ENCODE results near the gene SECISBP2.
A peak's percentile ranks its signal among the peaks of the same experiment; 100 is the strongest.

The SECISBP2 gene

GRCh38 chr9:89317282-89317681, 1.0 kb upstream of the SECISBP2 start:
- H3K14ac ChIP-seq (ENCODE audit: low read length) = no peak overlapping the region
- H3K36me3 ChIP-seq (replicated peaks in 1 of 2; ENCODE audit: control insufficient read depth in 2 of 2, insufficient read depth in 2 of 2, low read length in 2 of 2) = peaks cover 12 to 85% of the 10 kb centered on the region in 2 donors
- no peak overlapping the region for H3K4me2 ChIP-seq (ENCODE audit: insufficient read depth, low read length, poor library complexity, severe bottlenecking)
- H3K4me3 ChIP-seq (ENCODE audit: low read length in 2 of 2) = peak overlapping the region in 1 of 2 donors; percentile 16
- peaks cover 5 to 20% of the 10 kb centered on the region in 2 donors for H3K4me1 ChIP-seq (ENCODE audit: control insufficient read depth in 2 of 2, insufficient read depth in 1 of 2, low read depth in 1 of 2, low read length in 2 of 2)
- no peak overlapping the region for H2BK12ac ChIP-seq (ENCODE audit: low read length)
- H3K23ac ChIP-seq (ENCODE audit: low read depth, low read length, poor library complexity) = no peak overlapping the region
- no peak overlapping the region for H2BK15ac ChIP-seq (ENCODE audit: low read length)
- H4K91ac ChIP-seq (ENCODE audit: low read depth, low read length, poor library complexity) = no peak overlapping the region
- no peak overlapping the region for H2AK5ac ChIP-seq (ENCODE audit: low read depth, low read length)
- no peaks in the 10 kb centered on the region for H3K27me3 ChIP-seq (ENCODE audit: control insufficient read depth in 3 of 3, insufficient read depth in 3 of 3, low read depth in 1 of 3, low read length in 3 of 3)
- H3K4ac ChIP-seq (ENCODE audit: low read length) = no peak overlapping the region
- no peak overlapping the region for H2AFZ ChIP-seq (ENCODE audit: low read length)
- H3K79me1 ChIP-seq (ENCODE audit: low read depth, low read length) = no peaks in the 10 kb centered on the region
- no peak overlapping the region for H3K9ac ChIP-seq (ENCODE audit: low read depth, low read length, poor library complexity)
- no peak overlapping the region for H2BK5ac ChIP-seq (ENCODE audit: low read length)
- no peaks in the 10 kb centered on the region for H3K9me3 ChIP-seq (replicated peaks in 1 of 2; ENCODE audit: control insufficient read depth in 2 of 2, insufficient read depth in 1 of 2, low read depth in 1 of 2, low read length in 2 of 2)
- H2BK120ac ChIP-seq (ENCODE audit: low read depth, low read length) = no peak overlapping the region
- WGBS, 2 donors (ENCODE audit: extremely low coverage in 2 of 2, insufficient read length in 2 of 2, insufficient replicate concordance in 1 of 2) = no CpG with 5 or more reads among the region's 4 CpGs
- no peak for DNase-seq (ENCODE audit: low spot score)
- H3K18ac ChIP-seq (ENCODE audit: low read length) = no peak overlapping the region
- H4K8ac ChIP-seq (ENCODE audit: low read depth, low read length) = no peak overlapping the region
- no peak overlapping the region for H3K27ac ChIP-seq (replicated peaks; ENCODE audit: low read length)

- H3K27ac ChIP-seq (replicated peaks; ENCODE audit: low read length) = peak overlapping the region; percentile 99
- no CpG with 5 or more reads among the region's 13 CpGs for WGBS, 2 donors (ENCODE audit: extremely low coverage in 2 of 2, insufficient read length in 2 of 2, insufficient replicate concordance in 1 of 2)
- no peak overlapping the region for H3K14ac ChIP-seq (ENCODE audit: low read length)
Observed at GRCh38 chr9:89319015-89319905, 960 bp downstream of the SECISBP2 start.

GRCh38 chr9:89323390-89323789, 5.1 kb downstream of the SECISBP2 start:
- no peak for DNase-seq (ENCODE audit: low spot score)
- no CpG with 5 or more reads among the region's 4 CpGs for WGBS, 2 donors (ENCODE audit: extremely low coverage in 2 of 2, insufficient read length in 2 of 2, insufficient replicate concordance in 1 of 2)
- no peak overlapping the region for H3K27ac ChIP-seq (replicated peaks; ENCODE audit: low read length)

More at GRCh38 chr9:89319015-89319905, 960 bp downstream of the SECISBP2 start:
- Histone ChIP-seq H2BK5ac (ENCODE audit: low read length) (no peak overlapping the region), H3K36me3 (replicated peaks in 1 of 2; ENCODE audit: control insufficient read depth in 2 of 2, insufficient read depth in 2 of 2, low read length in 2 of 2) (peaks cover 15 to 79% of the 10 kb centered on the region in 2 donors), H2AFZ (ENCODE audit: low read length) (peak overlapping the region; percentile 93), H2AK5ac (ENCODE audit: low read depth, low read length) (no peak overlapping the region), H3K27me3 (ENCODE audit: control insufficient read depth in 3 of 3, insufficient read depth in 3 of 3, low read depth in 1 of 3, low read length in 3 of 3) (no peaks in the 10 kb centered on the region), H3K23ac (ENCODE audit: low read depth, low read length, poor library complexity) (no peak overlapping the region), H4K8ac (ENCODE audit: low read depth, low read length) (no peak overlapping the region), H2BK120ac (ENCODE audit: low read depth, low read length) (no peak overlapping the region), H3K79me1 (ENCODE audit: low read depth, low read length) (peaks cover 3% of the 10 kb centered on the region), H3K4me2 (ENCODE audit: insufficient read depth, low read length, poor library complexity, severe bottlenecking) (peak overlapping the region; percentile 19), H3K4me1 (ENCODE audit: control insufficient read depth in 2 of 2, insufficient read depth in 1 of 2, low read depth in 1 of 2, low read length in 2 of 2) (peaks cover 5 to 20% of the 10 kb centered on the region in 2 donors), H3K18ac (ENCODE audit: low read length) (no peak overlapping the region), H2BK12ac (ENCODE audit: low read length) (no peak overlapping the region), H3K9me3 (replicated peaks in 1 of 2; ENCODE audit: control insufficient read depth in 2 of 2, insufficient read depth in 1 of 2, low read depth in 1 of 2, low read length in 2 of 2) (no peaks in the 10 kb centered on the region), H3K4ac (ENCODE audit: low read length) (no peak overlapping the region), H3K4me3 (ENCODE audit: low read length in 2 of 2) (peak overlapping the region; percentile 72 to 92), H3K9ac (ENCODE audit: low read depth, low read length, poor library complexity) (peak overlapping the region; percentile 4), H4K91ac (ENCODE audit: low read depth, low read length, poor library complexity) (no peak overlapping the region), H2BK15ac (ENCODE audit: low read length) (no peak overlapping the region)
- DNase-seq (ENCODE audit: low spot score) = no peak

DNA sequence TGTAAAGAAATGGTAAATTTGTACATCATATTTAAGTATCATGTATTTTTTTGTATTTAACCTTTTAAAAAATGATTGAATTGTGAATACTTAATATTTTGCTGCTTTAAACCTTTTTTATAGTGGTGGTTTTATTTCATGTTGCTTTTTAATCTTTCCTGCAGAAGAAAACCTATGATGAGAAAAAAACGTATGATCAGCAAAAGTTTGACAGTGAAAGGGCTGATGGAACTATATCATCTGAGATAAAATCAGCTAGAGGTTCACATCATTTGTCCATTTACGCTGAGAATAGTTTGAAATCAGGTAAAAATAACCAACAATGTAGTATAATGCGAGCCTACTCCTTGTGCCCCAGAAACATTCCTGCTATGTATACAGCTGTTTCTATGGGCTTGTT, 7.4 kb downstream of the SECISBP2 start:
- no peak overlapping the region for H4K91ac ChIP-seq (ENCODE audit: low read depth, low read length, poor library complexity)
- H3K27ac ChIP-seq (replicated peaks; ENCODE audit: low read length) = no peak overlapping the region
- H3K36me3 ChIP-seq (replicated peaks in 1 of 2; ENCODE audit: control insufficient read depth in 2 of 2, insufficient read depth in 2 of 2, low read length in 2 of 2) = peaks cover 27 to 90% of the 10 kb centered on the region in 2 donors
- no peaks in the 10 kb centered on the region for H3K27me3 ChIP-seq (ENCODE audit: control insufficient read depth in 3 of 3, insufficient read depth in 3 of 3, low read depth in 1 of 3, low read length in 3 of 3)
- H2BK5ac ChIP-seq (ENCODE audit: low read length) = no peak overlapping the region
- H3K14ac ChIP-seq (ENCODE audit: low read length) = no peak overlapping the region
- no peak for DNase-seq (ENCODE audit: low spot score)
- H2BK120ac ChIP-seq (ENCODE audit: low read depth, low read length) = no peak overlapping the region
- no peak overlapping the region for H2BK15ac ChIP-seq (ENCODE audit: low read length)
- H3K23ac ChIP-seq (ENCODE audit: low read depth, low read length, poor library complexity) = no peak overlapping the region
- H3K4me2 ChIP-seq (ENCODE audit: insufficient read depth, low read length, poor library complexity, severe bottlenecking) = no peak overlapping the region
- no peak overlapping the region for H2BK12ac ChIP-seq (ENCODE audit: low read length)
- no peak overlapping the region for H4K8ac ChIP-seq (ENCODE audit: low read depth, low read length)
- WGBS, 2 donors (ENCODE audit: extremely low coverage in 2 of 2, insufficient read length in 2 of 2, insufficient replicate concordance in 1 of 2) = no CpG with 5 or more reads among the region's 3 CpGs
- H3K4me3 ChIP-seq (ENCODE audit: low read length in 2 of 2) = no peak overlapping the region
- peaks cover 3% of the 10 kb centered on the region for H3K79me1 ChIP-seq (ENCODE audit: low read depth, low read length)
- no peak overlapping the region for H2AK5ac ChIP-seq (ENCODE audit: low read depth, low read length)
- no peak overlapping the region for H3K18ac ChIP-seq (ENCODE audit: low read length)
- no peak overlapping the region for H2AFZ ChIP-seq (ENCODE audit: low read length)
- no peaks in the 10 kb centered on the region for H3K9me3 ChIP-seq (replicated peaks in 1 of 2; ENCODE audit: control insufficient read depth in 2 of 2, insufficient read depth in 1 of 2, low read depth in 1 of 2, low read length in 2 of 2)
- H3K4ac ChIP-seq (ENCODE audit: low read length) = no peak overlapping the region
- H3K9ac ChIP-seq (ENCODE audit: low read depth, low read length, poor library complexity) = no peak overlapping the region
- no peaks in the 10 kb centered on the region for H3K4me1 ChIP-seq (ENCODE audit: control insufficient read depth in 2 of 2, insufficient read depth in 1 of 2, low read depth in 1 of 2, low read length in 2 of 2)

More at GRCh38 chr9:89323390-89323789, 5.1 kb downstream of the SECISBP2 start:
- Histone ChIP-seq H4K8ac (ENCODE audit: low read depth, low read length) (no peak overlapping the region), H3K4ac (ENCODE audit: low read length) (no peak overlapping the region), H3K14ac (ENCODE audit: low read length) (no peak overlapping the region), H3K9me3 (replicated peaks in 1 of 2; ENCODE audit: control insufficient read depth in 2 of 2, insufficient read depth in 1 of 2, low read depth in 1 of 2, low read length in 2 of 2) (no peaks in the 10 kb centered on the region), H2AFZ (ENCODE audit: low read length) (no peak overlapping the region), H3K9ac (ENCODE audit: low read depth, low read length, poor library complexity) (no peak overlapping the region), H3K23ac (ENCODE audit: low read depth, low read length, poor library complexity) (no peak overlapping the region), H2BK120ac (ENCODE audit: low read depth, low read length) (no peak overlapping the region), H2BK12ac (ENCODE audit: low read length) (no peak overlapping the region), H2BK5ac (ENCODE audit: low read length) (no peak overlapping the region), H3K4me2 (ENCODE audit: insufficient read depth, low read length, poor library complexity, severe bottlenecking) (no peak overlapping the region), H2BK15ac (ENCODE audit: low read length) (no peak overlapping the region), H3K36me3 (replicated peaks in 1 of 2; ENCODE audit: control insufficient read depth in 2 of 2, insufficient read depth in 2 of 2, low read length in 2 of 2) (peaks cover 20 to 79% of the 10 kb centered on the region in 2 donors), H4K91ac (ENCODE audit: low read depth, low read length, poor library complexity) (no peak overlapping the region), H2AK5ac (ENCODE audit: low read depth, low read length) (no peak overlapping the region), H3K79me1 (ENCODE audit: low read depth, low read length) (peaks cover 3% of the 10 kb centered on the region), H3K18ac (ENCODE audit: low read length) (no peak overlapping the region), H3K27me3 (ENCODE audit: control insufficient read depth in 3 of 3, insufficient read depth in 3 of 3, low read depth in 1 of 3, low read length in 3 of 3) (no peaks in the 10 kb centered on the region), H3K4me1 (ENCODE audit: control insufficient read depth in 2 of 2, insufficient read depth in 1 of 2, low read depth in 1 of 2, low read length in 2 of 2) (peaks cover 5% of the 10 kb centered on the region in 2 donors), H3K4me3 (ENCODE audit: low read length in 2 of 2) (no peak overlapping the region)
